B cell (primary cell): Measurements from ENCODE around the gene C19orf47.

ENCODE experiments used
- CTCF ChIP-seq: fragments of 200-600 bp; IDR thresholded peaks from one replicate; pipeline ENCODE4 v1.8.0; 2022; ENCODE audit warnings: antibody characterized with exemption, mild to moderate bottlenecking
- EZH2 ChIP-seq: IDR thresholded peaks from 2 replicates; pipeline ENCODE4 v1.6.1; 2012; ENCODE audit warnings: borderline replicate concordance, low read depth, mild to moderate bottlenecking, moderate library complexity, low read length; ENCODE audit not compliant: insufficient read depth, poor library complexity, severe bottlenecking

- TF ChIP-seq CTCF (no peak), EZH2 (no peak)
Observed at GRCh38 chr19:40370997-40371801, 23.0 kb upstream of the C19orf47 start.
